ENCODE data around the gene OLFM1.

Gene OLFM1

GRCh38 chr9:135103931-135104639 is 16.6 kb downstream of the OLFM1 start:
- TF ChIP-seq CTCF (IDR thresholded peaks at IDR 0.05; ENCODE audit: low read depth, low read length) = no peak
- H3K4me3 ChIP-seq (ENCODE audit: low read depth, low read length) = no peak overlapping the region

GRCh38 chr9:135104761-135105160 is 17.3 kb downstream of the OLFM1 start:
- H3K4me3 ChIP-seq (ENCODE audit: low read depth, low read length) = no peak overlapping the region
- TF ChIP-seq CTCF (IDR thresholded peaks at IDR 0.05; ENCODE audit: low read depth, low read length) = no peak

- H3K4me3 ChIP-seq (ENCODE audit: low read depth, low read length) = no peak overlapping the region
- TF ChIP-seq CTCF (IDR thresholded peaks at IDR 0.05; ENCODE audit: low read depth, low read length) = no peak
Observed at GRCh38 chr9:135105211-135105745, 17.8 kb downstream of the OLFM1 start.

- no peak overlapping the region for H3K4me3 ChIP-seq (ENCODE audit: low read depth, low read length)
- TF ChIP-seq CTCF (IDR thresholded peaks at IDR 0.05; ENCODE audit: low read depth, low read length) = no peak
Observed at GRCh38 chr9:135105938-135106491, 18.5 kb downstream of the OLFM1 start.

- no peak for TF ChIP-seq CTCF (IDR thresholded peaks at IDR 0.05; ENCODE audit: low read depth, low read length)
- H3K4me3 ChIP-seq (ENCODE audit: low read depth, low read length) = no peak overlapping the region
Observed at GRCh38 chr9:135106551-135107270, 19.2 kb downstream of the OLFM1 start.

- H3K4me3 ChIP-seq (ENCODE audit: low read depth, low read length) = no peak overlapping the region
- TF ChIP-seq CTCF (IDR thresholded peaks at IDR 0.05; ENCODE audit: low read depth, low read length) = no peak
Observed at GRCh38 chr9:135107581-135108235, 20.2 kb downstream of the OLFM1 start.
